Panc1 (cell line): ENCODE results near the gene CPA1. TPM values are rescaled to one million over a fixed set of nuclear protein-coding genes. Genes with fewer than 3 reads are reported as not detected.

ENCODE experiments used
- ATAC-seq: fragments of 200-7000 bp; cut with Tn5 transposase; 2 replicates; pipeline ENCODE4 v1.9.1; 2020; ENCODE audit warnings: mild to moderate bottlenecking, moderate library complexity
- BruUV-seq: library from RNA; stranded (reverse); fragments of 400-500 nt; replicated peaks from 2 replicates; lab custom pipeline; 2021; lab: Mats Ljungman, UMichigan
- CTCF ChIA-PET: fragments of 300-600 bp; sonication (Branson Sonifier 250); formaldehyde crosslinking; loops from one replicate; lab custom pipeline; 2022; ENCODE audit warnings: antibody characterized with exemption; lab: Charles Lee
- POLR2A ChIA-PET: fragments of 300-600 bp; sonication (Branson Sonifier 250); formaldehyde crosslinking; loops from one replicate; lab custom pipeline; 2022; ENCODE audit warnings: antibody characterized with exemption; lab: Charles Lee
- DNase-seq: peaks from one replicate; pipeline ENCODE4 v3.0.0-alpha.2; 2010; ENCODE audit warnings: low read depth, low spot score
- H3K27ac ChIP-seq: 2 replicates; pipeline ENCODE4 v1.5.1; 2011; ENCODE audit warnings: mild to moderate bottlenecking, low read length, inconsistent platforms
- H3K27me3 ChIP-seq: fragments of 200-500 bp; sonication (Bioruptor generic); 2 replicates; pipeline ENCODE4 v1.6.0; 2014; ENCODE audit warnings: low read length, inconsistent platforms; ENCODE audit not compliant: control insufficient read depth, insufficient read depth
- H3K36me3 ChIP-seq: fragments of 200-500 bp; sonication (Bioruptor generic); 2 replicates; pipeline ENCODE4 v1.5.1; 2014; ENCODE audit warnings: inconsistent platforms, mild to moderate bottlenecking, low read length, moderate library complexity; ENCODE audit not compliant: control insufficient read depth, insufficient read depth
- H3K4me1 ChIP-seq: 2 replicates; pipeline ENCODE4 v1.5.1; 2011; ENCODE audit warnings: inconsistent platforms, mild to moderate bottlenecking, low read length, moderate library complexity; ENCODE audit not compliant: control insufficient read depth, insufficient read depth
- H3K4me3 ChIP-seq, 2 experiments: 2 replicates each; pipeline ENCODE4 v1.5.1; 2011 to 2012; ENCODE audit warnings: low read depth in 2 of 2, low read length in 2 of 2, mild to moderate bottlenecking in 2 of 2, inconsistent platforms in 1 of 2, moderate library complexity in 1 of 2
- H3K9me3 ChIP-seq: fragments of 200-500 bp; sonication (Bioruptor generic); 2 replicates; pipeline ENCODE4 v1.5.1; 2014; ENCODE audit warnings: low read depth, mild to moderate bottlenecking, inconsistent platforms, low read length, moderate library complexity; ENCODE audit not compliant: control insufficient read depth, insufficient read depth
- POLR2AphosphoS5 ChIP-seq: IDR thresholded peaks from 2 replicates; pipeline ENCODE4 v1.6.1; 2012; ENCODE audit warnings: mild to moderate bottlenecking, low read depth, low read length, moderate library complexity
- SIN3A ChIP-seq: IDR thresholded peaks from 2 replicates; pipeline ENCODE4 v1.6.1; 2012; ENCODE audit warnings: low read depth, mild to moderate bottlenecking, low read length, moderate library complexity, borderline replicate concordance; ENCODE audit not compliant: insufficient read depth
- TCF7L2 ChIP-seq: IDR thresholded peaks from 2 replicates; pipeline ENCODE4 v1.6.1; 2011; ENCODE audit warnings: mild to moderate bottlenecking, low read depth, low read length, inconsistent platforms
- in situ Hi-C: cut with HindIII; loops from 2 replicates; pipeline ENCODE4 v1.10.0; 2016; ENCODE audit warnings: low sequenced_read_pairs, low pct_unique_long_range_greater_than_20kb
- intact Hi-C: fragments of 100-400 bp; cut with micrococcal nuclease; formaldehyde crosslinking; loops from one replicate; pipeline ENCODE4 v1.10.0; 2022; ENCODE audit not compliant: unreplicated experiment
- total RNA-seq: library from RNA; stranded (reverse); gene quantifications from one replicate; pipeline ENCODE4 v1.2.1, GENCODE V29; 2021; ENCODE audit not compliant: unreplicated experiment
- TF ChIP-seq, protein P1 (sequence below), 2 experiments: IDR thresholded peaks; 2 replicates each; pipeline ENCODE4 v1.6.1; 2011 to 2012; ENCODE audit warnings: low read depth in 2 of 2, control low read depth in 1 of 2, low read length in 1 of 2, mild to moderate bottlenecking in 1 of 2, moderate library complexity in 1 of 2; ENCODE audit not compliant: insufficient read depth in 1 of 2
- TF ChIP-seq, protein P2 (sequence below): fragments of 450-650 bp; IDR thresholded peaks from 2 replicates; pipeline ENCODE4 v1.5.1; 2017; ENCODE audit warnings: mild to moderate bottlenecking

CPA1 gene
- total RNA-seq, 1 experiment from 2014 or later = 7.6 TPM

DNA sequence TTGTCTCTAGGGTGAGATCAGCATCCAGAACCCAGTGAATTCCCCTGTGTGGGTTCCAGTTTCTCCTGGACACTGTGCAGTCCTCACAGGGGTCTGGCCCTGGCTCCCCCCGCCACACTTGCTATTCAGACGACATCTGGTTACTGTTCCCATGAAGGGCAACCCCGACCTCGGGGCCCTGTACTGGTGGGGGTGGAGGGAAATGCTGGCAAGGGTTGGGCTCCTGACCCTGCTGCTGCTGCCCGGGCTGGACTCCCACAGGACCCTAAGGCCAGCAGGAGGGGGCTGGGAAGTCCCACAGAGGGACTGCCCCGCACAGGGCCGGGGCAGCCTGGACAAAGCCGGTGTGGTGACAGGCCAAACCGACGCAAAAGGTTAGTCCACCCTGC lies 768 bp upstream of the CPA1 start:
- no peak overlapping the region for H3K4me3 ChIP-seq
- H3K36me3 ChIP-seq = no peaks in the 10 kb centered on the region
- no peaks in the 10 kb centered on the region for H3K4me1 ChIP-seq
- H3K9me3 ChIP-seq = no peaks in the 10 kb centered on the region
- ATAC-seq (peak; percentile 30; the same call in 1 of the 2 replicates), DNase-seq (no peak)
- H3K27me3 ChIP-seq = no peaks in the 10 kb centered on the region
- ChIA-PET CTCF (no interaction called here), POLR2A (no interaction called here)
- no peak for TF ChIP-seq SIN3A
- TF ChIP-seq, protein P1, sequence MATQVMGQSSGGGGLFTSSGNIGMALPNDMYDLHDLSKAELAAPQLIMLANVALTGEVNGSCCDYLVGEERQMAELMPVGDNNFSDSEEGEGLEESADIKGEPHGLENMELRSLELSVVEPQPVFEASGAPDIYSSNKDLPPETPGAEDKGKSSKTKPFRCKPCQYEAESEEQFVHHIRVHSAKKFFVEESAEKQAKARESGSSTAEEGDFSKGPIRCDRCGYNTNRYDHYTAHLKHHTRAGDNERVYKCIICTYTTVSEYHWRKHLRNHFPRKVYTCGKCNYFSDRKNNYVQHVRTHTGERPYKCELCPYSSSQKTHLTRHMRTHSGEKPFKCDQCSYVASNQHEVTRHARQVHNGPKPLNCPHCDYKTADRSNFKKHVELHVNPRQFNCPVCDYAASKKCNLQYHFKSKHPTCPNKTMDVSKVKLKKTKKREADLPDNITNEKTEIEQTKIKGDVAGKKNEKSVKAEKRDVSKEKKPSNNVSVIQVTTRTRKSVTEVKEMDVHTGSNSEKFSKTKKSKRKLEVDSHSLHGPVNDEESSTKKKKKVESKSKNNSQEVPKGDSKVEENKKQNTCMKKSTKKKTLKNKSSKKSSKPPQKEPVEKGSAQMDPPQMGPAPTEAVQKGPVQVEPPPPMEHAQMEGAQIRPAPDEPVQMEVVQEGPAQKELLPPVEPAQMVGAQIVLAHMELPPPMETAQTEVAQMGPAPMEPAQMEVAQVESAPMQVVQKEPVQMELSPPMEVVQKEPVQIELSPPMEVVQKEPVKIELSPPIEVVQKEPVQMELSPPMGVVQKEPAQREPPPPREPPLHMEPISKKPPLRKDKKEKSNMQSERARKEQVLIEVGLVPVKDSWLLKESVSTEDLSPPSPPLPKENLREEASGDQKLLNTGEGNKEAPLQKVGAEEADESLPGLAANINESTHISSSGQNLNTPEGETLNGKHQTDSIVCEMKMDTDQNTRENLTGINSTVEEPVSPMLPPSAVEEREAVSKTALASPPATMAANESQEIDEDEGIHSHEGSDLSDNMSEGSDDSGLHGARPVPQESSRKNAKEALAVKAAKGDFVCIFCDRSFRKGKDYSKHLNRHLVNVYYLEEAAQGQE (IDR thresholded peaks at IDR 0.05; ENCODE audit: insufficient read depth in 1 of 2, low read depth in 2 of 2, low read length in 1 of 2) = no peak
- TF ChIP-seq, protein P2, sequence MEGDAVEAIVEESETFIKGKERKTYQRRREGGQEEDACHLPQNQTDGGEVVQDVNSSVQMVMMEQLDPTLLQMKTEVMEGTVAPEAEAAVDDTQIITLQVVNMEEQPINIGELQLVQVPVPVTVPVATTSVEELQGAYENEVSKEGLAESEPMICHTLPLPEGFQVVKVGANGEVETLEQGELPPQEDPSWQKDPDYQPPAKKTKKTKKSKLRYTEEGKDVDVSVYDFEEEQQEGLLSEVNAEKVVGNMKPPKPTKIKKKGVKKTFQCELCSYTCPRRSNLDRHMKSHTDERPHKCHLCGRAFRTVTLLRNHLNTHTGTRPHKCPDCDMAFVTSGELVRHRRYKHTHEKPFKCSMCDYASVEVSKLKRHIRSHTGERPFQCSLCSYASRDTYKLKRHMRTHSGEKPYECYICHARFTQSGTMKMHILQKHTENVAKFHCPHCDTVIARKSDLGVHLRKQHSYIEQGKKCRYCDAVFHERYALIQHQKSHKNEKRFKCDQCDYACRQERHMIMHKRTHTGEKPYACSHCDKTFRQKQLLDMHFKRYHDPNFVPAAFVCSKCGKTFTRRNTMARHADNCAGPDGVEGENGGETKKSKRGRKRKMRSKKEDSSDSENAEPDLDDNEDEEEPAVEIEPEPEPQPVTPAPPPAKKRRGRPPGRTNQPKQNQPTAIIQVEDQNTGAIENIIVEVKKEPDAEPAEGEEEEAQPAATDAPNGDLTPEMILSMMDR = no peak
- no peak for TF ChIP-seq TCF7L2
- no peak for TF ChIP-seq POLR2AphosphoS5
- no peak overlapping the region for H3K27ac ChIP-seq
- in situ Hi-C loops (no loop called here), intact Hi-C loops (no loop called here)
- no TSS peak for BruUV-seq

DNA sequence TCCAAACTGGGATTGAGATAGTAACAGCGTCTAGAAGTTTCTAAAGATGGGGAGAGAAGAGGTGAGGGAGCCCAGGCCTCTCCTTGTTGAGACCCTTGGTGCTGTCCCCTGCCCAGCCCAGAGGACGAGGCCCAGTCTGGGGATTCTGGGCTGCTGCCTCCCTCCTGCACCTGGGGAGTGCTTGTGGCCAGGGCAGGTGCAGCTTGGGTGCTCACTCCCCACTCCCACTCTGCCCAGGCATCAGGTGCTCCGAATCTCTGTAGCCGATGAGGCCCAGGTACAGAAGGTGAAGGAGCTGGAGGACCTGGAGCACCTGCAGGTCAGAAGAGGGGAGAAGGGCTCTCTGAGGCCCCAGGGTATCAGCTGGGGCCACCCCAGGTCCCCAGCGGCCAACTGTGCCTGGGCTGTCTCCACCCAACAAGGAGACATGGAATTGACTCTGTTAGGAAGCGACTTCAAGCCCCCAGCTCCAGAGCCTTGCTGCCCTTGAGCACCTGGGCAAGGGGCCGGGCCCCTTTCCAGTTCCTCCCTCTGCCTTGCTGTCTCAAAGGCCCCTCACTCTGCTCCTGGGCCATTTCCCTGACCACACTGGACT lies 664 bp downstream of the CPA1 start:
- ATAC-seq (no peak), DNase-seq (no peak)
- H3K27me3 ChIP-seq = no peaks in the 10 kb centered on the region
- H3K9me3 ChIP-seq = no peaks in the 10 kb centered on the region
- no peak overlapping the region for H3K4me3 ChIP-seq
- no peaks in the 10 kb centered on the region for H3K36me3 ChIP-seq
- POLR2A ChIA-PET = no interaction called here
- intact Hi-C loops (loop anchor here (10.0 kb wide), 1 partner anchor 306 kb away; the partner anchor contains the start of gene KLHDC10), in situ Hi-C loops (no loop called here)
- no peak overlapping the region for H3K27ac ChIP-seq
- H3K4me1 ChIP-seq = no peaks in the 10 kb centered on the region
- TF ChIP-seq SIN3A = no peak
- no peak for TF ChIP-seq POLR2AphosphoS5
- no TSS peak for BruUV-seq
- CTCF ChIA-PET = no interaction called here
